Heart left ventricle (tissue), 13 donors: Measurements from ENCODE around the gene CALML4.

Experiments
- POLR2A ChIP-seq, 2 donors: fragments of 450-650 bp; IDR thresholded peaks; one replicate each; pipeline ENCODE4 v1.6.1; 2017; ENCODE audit warnings: antibody characterized with exemption in 2 of 2, mild to moderate bottlenecking in 2 of 2, moderate library complexity in 2 of 2
- TF ChIP-seq, protein P1 (sequence below), 12 donors: fragments of 200-600 bp; sonication (generic) in 4 of 12; IDR thresholded peaks; one replicate each; pipeline versions ENCODE4 v1.5.0 to v1.8.0; 2018 to 2022; ENCODE audit warnings: antibody characterized with exemption in 12 of 12, mild to moderate bottlenecking in 5 of 12
- donor health status: ischemic (EF 13 %, LVEDD 7.1; RV severe dilation, severe dysfunction).
- donor health status: DM: no; HTN: yes; CAD: no.
- donor health status: DM: no; HTN: no; CAD: no.
- donor health status: ischemic (EF 25% LVEDD 6.9; RV normal size, moderate dysfunction).
- donor health status: ischemic (EF 25% LVEDD 5.7; RV mildly dilated, moderate dysfunction).
- donor health status: ischemic (EF 35%, LVEDD 5.7; RV mildly dilated, moderate dysfunction).
- donor health status: nonischemic (EF 11% LVEDD 7.7; RV severe dilation, severe dysfunction).
- donor health status: DM: yes; HTN: yes; CAD: no.
- donor health status: PGD.
- donor health status: ischemic (EF 29% LVEDD 5.4; RV normal size, mild dysfunction).
- donor health status: nonischemic (EF 23%, LVEDD 6.1; RV moderate dilation, normal function).

DNA sequence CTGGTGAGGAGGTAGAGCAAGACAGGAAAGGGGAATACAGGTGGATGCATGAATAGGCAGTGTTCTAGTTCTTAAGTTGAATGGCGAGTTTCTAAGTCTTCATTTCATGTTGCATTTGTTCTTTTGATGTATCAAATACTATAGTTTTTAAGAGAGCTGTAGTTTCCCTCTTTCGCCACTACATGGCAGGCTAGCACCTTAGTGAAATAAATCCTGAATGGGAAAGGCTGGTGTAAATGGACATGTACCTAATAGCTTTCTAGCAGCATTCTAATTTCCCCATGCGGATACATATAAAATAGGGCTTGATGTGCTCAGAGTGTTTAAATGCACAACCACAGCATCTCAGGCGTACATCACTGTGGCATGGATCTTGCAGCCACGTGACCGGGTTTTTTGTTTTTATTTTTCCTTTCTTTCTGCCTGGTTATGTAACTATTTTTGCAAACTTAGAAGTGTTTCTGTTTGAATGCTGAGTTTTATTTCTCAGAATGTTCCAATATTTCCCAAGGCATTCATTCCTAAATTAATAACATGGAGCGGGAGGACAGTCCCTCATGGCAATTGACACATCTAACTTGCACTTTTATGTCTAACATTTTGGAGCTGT lies 47.9 kb upstream of the CALML4 start:
- TF ChIP-seq, protein P1, sequence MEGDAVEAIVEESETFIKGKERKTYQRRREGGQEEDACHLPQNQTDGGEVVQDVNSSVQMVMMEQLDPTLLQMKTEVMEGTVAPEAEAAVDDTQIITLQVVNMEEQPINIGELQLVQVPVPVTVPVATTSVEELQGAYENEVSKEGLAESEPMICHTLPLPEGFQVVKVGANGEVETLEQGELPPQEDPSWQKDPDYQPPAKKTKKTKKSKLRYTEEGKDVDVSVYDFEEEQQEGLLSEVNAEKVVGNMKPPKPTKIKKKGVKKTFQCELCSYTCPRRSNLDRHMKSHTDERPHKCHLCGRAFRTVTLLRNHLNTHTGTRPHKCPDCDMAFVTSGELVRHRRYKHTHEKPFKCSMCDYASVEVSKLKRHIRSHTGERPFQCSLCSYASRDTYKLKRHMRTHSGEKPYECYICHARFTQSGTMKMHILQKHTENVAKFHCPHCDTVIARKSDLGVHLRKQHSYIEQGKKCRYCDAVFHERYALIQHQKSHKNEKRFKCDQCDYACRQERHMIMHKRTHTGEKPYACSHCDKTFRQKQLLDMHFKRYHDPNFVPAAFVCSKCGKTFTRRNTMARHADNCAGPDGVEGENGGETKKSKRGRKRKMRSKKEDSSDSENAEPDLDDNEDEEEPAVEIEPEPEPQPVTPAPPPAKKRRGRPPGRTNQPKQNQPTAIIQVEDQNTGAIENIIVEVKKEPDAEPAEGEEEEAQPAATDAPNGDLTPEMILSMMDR (IDR thresholded peaks at IDR 0.05), result peak; percentile 80 to 93 (median 87)
- TF ChIP-seq POLR2A (IDR thresholded peaks at IDR 0.05), result no peak
